ENCODE data around the gene PCGF2.

The PCGF2 gene

GRCh38 chr17:38716368-38717005 is 31.6 kb downstream of the PCGF2 start:
- no peak for DNase-seq

- no peak for DNase-seq
Measured at GRCh38 chr17:38715216-38715943, 32.8 kb downstream of the PCGF2 start.

- no peak for DNase-seq
Measured at GRCh38 chr17:38713456-38714075, 34.6 kb downstream of the PCGF2 start.

- DNase-seq: no peak
Measured at GRCh38 chr17:38712593-38712992, 35.5 kb downstream of the PCGF2 start.

- no peak for DNase-seq
Measured at GRCh38 chr17:38711792-38712571, 36.2 kb downstream of the PCGF2 start.

- no peak for DNase-seq
Measured at GRCh38 chr17:38710985-38711384, 37.2 kb downstream of the PCGF2 start.

GRCh38 chr17:38710604-38710962 is 37.6 kb downstream of the PCGF2 start:
- DNase-seq: no peak

GRCh38 chr17:38709864-38710603 is 38.1 kb downstream of the PCGF2 start:
- DNase-seq: no peak

- no peak for DNase-seq
Measured at GRCh38 chr17:38709104-38709820, 38.9 kb downstream of the PCGF2 start.

- DNase-seq: no peak
Measured at GRCh38 chr17:38707678-38708351, 40.3 kb downstream of the PCGF2 start.

- no peak for DNase-seq
Measured at GRCh38 chr17:38706505-38707216, 41.5 kb downstream of the PCGF2 start.

GRCh38 chr17:38705803-38706504 is 42.2 kb downstream of the PCGF2 start:
- no peak for DNase-seq

GRCh38 chr17:38705523-38705802 is 42.7 kb downstream of the PCGF2 start:
- no peak for DNase-seq

GRCh38 chr17:38704606-38705522 is 43.3 kb downstream of the PCGF2 start, which contains the start of gene MLLT6:
MLLT6 (plus strand) TSS chr17:38705273; CDS start chr17:38705633, 360 bp downstream.
- DNase-seq: peak; percentile 75

GRCh38 chr17:38703742-38704605 is 44.2 kb downstream of the PCGF2 start:
- peak; percentile 23 for DNase-seq

- DNase-seq: peak; percentile 25
Measured at GRCh38 chr17:38702916-38703741, 45.0 kb downstream of the PCGF2 start.

Measured in NCI-H1694 treated with DMSO at 0.1 percent for 48 hours (cell line).